Activated T-helper 2 cell treated with anti-CD3 and anti-CD28 coated beads, Interferon-gamma antibody, Interleukin-2, Interleukin-4, amounts not matched to agents 10 μg/mL and 5 μg/mL and 100 μg/mL, durations not matched to agents 14 hours and 24 hours and 36 hours (primary cell): ENCODE data around the gene FKBP1C. TPM values are rescaled to one million over a fixed set of nuclear protein-coding genes. Genes with fewer than 3 reads are reported as not detected.
"Not testable (repeated sequence)": the region's sequence is repeated elsewhere in the genome, so short reads cannot be mapped to it uniquely, and the experiment has no call there.

Experiments
- DNase-seq: peaks from one replicate; pipeline ENCODE4 v3.0.0; 2021; ENCODE audit warnings: low spot score
- H3K27ac Mint-ChIP-seq: one replicate; pipeline ENCODE4 v1.8.0; 2021; ENCODE audit warnings: mixed read lengths
- H3K27me3 Mint-ChIP-seq: one replicate; pipeline ENCODE4 v1.8.0; 2021; ENCODE audit warnings: low read depth, mixed read lengths
- H3K36me3 Mint-ChIP-seq: one replicate; pipeline ENCODE4 v1.8.0; 2021; ENCODE audit warnings: low read depth, mixed read lengths
- H3K4me1 Mint-ChIP-seq: one replicate; pipeline ENCODE4 v1.8.0; 2021; ENCODE audit warnings: low read depth, mixed read lengths
- H3K4me3 Mint-ChIP-seq: one replicate; pipeline ENCODE4 v1.8.0; 2021; ENCODE audit warnings: low read depth, mild to moderate bottlenecking, moderate library complexity, mixed read lengths
- H3K9me3 Mint-ChIP-seq: one replicate; pipeline ENCODE4 v1.8.0; 2021; ENCODE audit warnings: mixed read lengths
- intact Hi-C: fragments of 100-400 bp; cut with micrococcal nuclease; formaldehyde crosslinking; loops from one replicate; pipeline ENCODE4 v1.15.1; 2023
- total RNA-seq: library from RNA; stranded (reverse); gene quantifications from 2 replicates; pipeline ENCODE4 v1.2.3, GENCODE V29; 2022

FKBP1C gene
- total RNA-seq, 1 donor from 2014 or later, result 3.5 TPM

DNA sequence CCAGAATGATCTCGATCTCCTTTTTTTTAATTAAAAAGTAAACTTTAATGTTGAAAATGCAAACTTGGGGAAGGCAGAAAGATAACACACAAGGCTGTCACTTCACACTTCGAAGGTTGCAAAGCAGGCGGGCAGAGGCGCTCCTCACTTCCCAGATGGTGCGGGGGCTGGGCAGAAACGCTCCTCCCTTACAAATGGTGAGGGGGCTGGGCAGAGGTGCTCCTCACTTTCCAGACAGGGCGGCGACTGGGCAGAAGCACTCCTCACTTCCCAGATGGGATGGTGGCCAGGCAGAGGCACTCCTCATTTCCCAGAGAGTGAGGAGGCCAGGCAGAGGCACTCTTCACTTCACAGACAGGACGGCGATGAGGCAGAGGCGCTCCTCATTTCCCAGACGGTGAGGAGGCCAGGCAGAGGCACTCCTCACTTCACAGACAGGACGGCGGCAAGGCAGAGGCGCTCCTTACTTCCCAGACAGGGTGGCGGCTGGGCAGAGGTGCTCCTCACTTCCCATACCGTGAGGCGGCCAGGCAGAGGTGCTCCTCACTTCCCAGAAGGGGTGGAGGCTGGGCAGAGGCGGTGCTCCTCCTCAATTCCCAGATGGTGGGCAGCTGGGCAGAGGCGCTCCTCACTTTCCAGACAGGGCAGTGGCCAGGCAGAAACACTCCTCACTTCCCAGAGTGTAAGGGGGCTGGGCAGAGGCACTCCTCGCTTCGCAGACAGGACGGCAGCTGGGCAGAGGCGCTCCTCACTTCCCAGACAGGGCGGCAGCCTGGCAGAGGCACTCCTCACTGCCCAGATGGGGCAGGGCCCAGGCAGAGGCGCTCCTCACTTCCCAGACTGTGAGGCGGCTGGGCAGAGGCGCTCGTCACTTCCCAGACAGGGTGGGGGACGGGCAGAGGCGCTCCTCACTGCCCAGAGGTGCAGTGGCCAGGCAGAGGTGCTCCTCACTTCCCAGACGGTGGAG is 16.9 kb downstream of the FKBP1C start:
- H3K27ac Mint-ChIP-seq, DNase-seq, H3K4me1 Mint-ChIP-seq, intact Hi-C loops, H3K4me3 Mint-ChIP-seq, H3K27me3 Mint-ChIP-seq, H3K36me3 Mint-ChIP-seq, H3K9me3 Mint-ChIP-seq: not testable (repeated sequence)

DNA sequence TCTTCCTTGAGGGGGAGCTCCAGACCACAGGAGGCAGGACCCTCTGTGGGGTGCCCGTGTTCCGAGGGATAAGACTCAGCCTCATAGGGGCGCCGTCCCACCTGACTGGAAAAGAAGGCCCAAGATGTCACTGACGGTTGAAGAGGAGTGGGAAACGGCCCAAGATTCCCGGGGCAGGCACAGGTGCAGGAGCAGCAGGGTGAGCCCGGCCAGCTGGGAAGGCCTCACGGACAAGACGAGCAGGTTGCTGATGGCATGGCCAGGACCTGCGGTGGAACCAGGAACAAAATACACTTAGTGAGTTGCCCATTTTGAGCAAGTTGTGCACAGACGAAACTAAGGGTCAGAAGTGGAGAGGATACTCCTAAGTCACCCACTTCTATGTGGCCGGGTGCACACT is 18.8 kb downstream of the FKBP1C start:
- H3K4me3 Mint-ChIP-seq, H3K9me3 Mint-ChIP-seq, H3K27ac Mint-ChIP-seq, DNase-seq, intact Hi-C loops, H3K4me1 Mint-ChIP-seq, H3K27me3 Mint-ChIP-seq, H3K36me3 Mint-ChIP-seq: not testable (repeated sequence)

DNA sequence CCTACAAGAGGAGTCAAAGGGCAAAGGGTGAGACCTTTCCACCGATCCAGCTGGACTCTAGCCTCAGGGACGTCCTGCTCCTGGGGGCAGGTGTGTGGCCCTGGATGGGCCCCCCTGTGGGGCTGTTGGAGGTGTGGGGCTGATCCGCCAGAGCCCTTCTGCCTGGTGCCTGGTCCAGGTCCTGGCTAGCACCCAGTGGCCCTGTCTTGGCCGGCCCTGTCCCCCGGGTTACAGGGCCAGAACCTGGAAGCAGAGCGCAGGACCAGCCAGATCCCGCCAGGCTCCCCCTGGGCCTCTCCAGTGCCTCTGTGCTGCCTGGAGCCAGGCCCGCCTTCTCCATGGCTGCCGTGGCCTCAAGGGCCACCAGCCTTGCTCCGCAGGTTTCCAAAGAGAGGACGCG is 19.2 kb downstream of the FKBP1C start:
- H3K4me3 Mint-ChIP-seq, H3K27ac Mint-ChIP-seq, H3K4me1 Mint-ChIP-seq, DNase-seq, H3K27me3 Mint-ChIP-seq, intact Hi-C loops, H3K9me3 Mint-ChIP-seq, H3K36me3 Mint-ChIP-seq: not testable (repeated sequence)

- no peaks in the 10 kb centered on the region for H3K4me1 Mint-ChIP-seq
- no peak overlapping the region for H3K4me3 Mint-ChIP-seq
- no peaks in the 10 kb centered on the region for H3K27me3 Mint-ChIP-seq
- H3K36me3 Mint-ChIP-seq, result no peaks in the 10 kb centered on the region
- peaks cover 13% of the 10 kb centered on the region for H3K9me3 Mint-ChIP-seq
- DNase-seq, result no peak
- H3K27ac Mint-ChIP-seq, result no peak overlapping the region
- intact Hi-C loops, result no loop called here
Measured at GRCh38 chr6:63236398-63236817, 25.1 kb downstream of the FKBP1C start.

DNA sequence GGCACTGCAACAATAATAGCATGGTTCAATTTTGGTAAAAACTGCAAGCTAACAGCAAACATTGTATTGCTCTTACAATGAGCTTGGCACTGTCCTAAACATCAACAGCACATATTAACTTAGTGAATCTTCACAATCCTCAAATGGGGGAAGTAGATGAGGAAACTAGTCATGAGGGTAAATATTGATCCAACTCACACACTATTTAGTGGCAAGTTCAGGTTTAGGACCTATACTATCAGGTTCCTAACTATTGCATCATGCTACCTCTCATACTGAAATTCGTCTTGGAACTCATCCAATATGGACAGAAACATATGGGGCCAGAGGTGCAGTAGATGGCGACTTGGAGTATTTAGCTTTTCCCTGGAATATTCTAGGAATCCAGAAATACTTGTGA is 34.2 kb downstream of the FKBP1C start:
- no peak for DNase-seq
- intact Hi-C loops, result no loop called here
- H3K4me1 Mint-ChIP-seq, result no peaks in the 10 kb centered on the region

DNA sequence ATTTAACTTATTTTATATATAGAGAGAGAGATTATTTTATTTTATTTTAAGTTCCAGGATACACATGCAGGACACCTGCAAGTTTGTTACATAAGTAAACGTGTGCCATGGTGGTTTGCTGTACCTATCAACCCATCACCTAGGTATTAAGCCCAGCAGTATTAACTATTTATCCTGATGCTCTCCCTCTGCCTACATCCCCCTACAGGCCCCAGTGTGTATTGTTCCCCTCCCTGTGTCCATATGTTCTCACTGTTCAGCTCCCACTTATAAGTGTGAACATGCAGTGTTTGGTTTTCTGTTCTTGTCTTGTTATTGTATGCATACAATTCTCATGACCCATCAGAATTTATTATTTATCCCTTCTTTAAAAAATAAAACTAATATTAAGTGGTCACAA is 34.6 kb downstream of the FKBP1C start:
- no peak for DNase-seq
- H3K4me3 Mint-ChIP-seq, result no peak overlapping the region
- no peaks in the 10 kb centered on the region for H3K36me3 Mint-ChIP-seq
- H3K27me3 Mint-ChIP-seq, result no peaks in the 10 kb centered on the region
- H3K27ac Mint-ChIP-seq, result no peak overlapping the region
- no peaks in the 10 kb centered on the region for H3K9me3 Mint-ChIP-seq
- H3K4me1 Mint-ChIP-seq, result no peaks in the 10 kb centered on the region
- intact Hi-C loops, result no loop called here

More for the DNA sequence above, 34.2 kb downstream of the FKBP1C start:
- no peak overlapping the region for H3K4me3 Mint-ChIP-seq
- H3K36me3 Mint-ChIP-seq, result no peaks in the 10 kb centered on the region
- no peaks in the 10 kb centered on the region for H3K27me3 Mint-ChIP-seq
- no peaks in the 10 kb centered on the region for H3K9me3 Mint-ChIP-seq
- H3K27ac Mint-ChIP-seq, result no peak overlapping the region

DNA sequence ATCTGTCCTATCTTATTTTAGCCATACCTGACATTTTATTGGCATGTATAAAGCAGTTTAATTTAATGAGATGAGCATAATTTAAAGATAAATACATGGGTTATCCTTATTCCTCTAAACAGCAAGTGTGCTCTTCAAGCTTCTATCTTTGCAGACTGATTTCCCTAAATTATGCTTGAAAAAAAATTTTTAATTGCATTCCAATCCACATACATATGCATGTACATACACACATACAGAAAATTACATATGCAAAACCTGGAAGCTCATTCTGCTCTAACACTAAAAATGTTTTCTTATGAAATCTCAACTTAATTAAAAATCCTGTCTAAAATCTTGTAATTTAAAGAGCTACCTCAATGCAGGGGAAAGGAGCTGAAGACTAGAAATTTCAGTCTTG is 35.3 kb downstream of the FKBP1C start:
- Mint-ChIP-seq H3K4me1 (no peaks in the 10 kb centered on the region), H3K27ac (no peak overlapping the region), H3K4me3 (no peak overlapping the region), H3K9me3 (no peaks in the 10 kb centered on the region), H3K36me3 (no peaks in the 10 kb centered on the region), H3K27me3 (no peaks in the 10 kb centered on the region)
- intact Hi-C loops, result no loop called here
- no peak for DNase-seq

DNA sequence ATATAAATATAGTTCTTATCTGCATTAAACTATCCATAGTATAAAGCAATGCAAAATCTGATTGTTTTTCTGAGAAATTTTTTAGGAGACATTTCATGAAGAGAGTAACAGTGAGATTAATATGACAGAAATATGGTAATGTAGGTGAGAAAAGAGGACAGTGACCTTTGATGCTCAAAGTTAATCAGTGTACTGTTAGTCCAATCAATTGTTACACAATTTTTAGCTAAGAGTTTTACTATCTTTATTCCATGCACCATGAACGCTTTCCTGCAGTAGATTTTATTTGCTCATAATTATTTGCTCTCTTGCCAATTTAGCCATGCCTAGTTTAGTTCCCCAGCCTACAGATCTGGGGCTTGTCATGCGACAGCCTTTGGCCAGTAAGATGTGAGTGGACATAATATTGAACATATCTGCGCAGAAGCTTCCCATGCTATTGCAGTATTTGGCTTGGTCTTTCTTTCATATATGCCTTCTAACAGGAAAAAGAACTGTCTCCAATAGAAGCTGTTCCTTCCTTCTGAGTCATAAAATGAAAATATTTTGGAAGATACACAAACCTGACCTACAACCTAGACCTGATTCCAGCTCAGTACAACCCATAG is 38.7 kb downstream of the FKBP1C start:
- Mint-ChIP-seq H3K9me3 (no peaks in the 10 kb centered on the region), H3K4me3 (no peak overlapping the region), H3K27me3 (no peaks in the 10 kb centered on the region), H3K36me3 (no peaks in the 10 kb centered on the region), H3K27ac (no peak overlapping the region), H3K4me1 (no peaks in the 10 kb centered on the region)
- intact Hi-C loops, result no loop called here
- no peak for DNase-seq

GRCh38 chr6:63259153-63259552 is 47.9 kb downstream of the FKBP1C start:
- intact Hi-C loops, result no loop called here
- DNase-seq, result no peak
- H3K4me3 Mint-ChIP-seq, result no peak overlapping the region
- no peak overlapping the region for H3K27ac Mint-ChIP-seq
- no peaks in the 10 kb centered on the region for H3K27me3 Mint-ChIP-seq
- no peaks in the 10 kb centered on the region for H3K36me3 Mint-ChIP-seq
- H3K9me3 Mint-ChIP-seq, result no peaks in the 10 kb centered on the region
- H3K4me1 Mint-ChIP-seq, result no peaks in the 10 kb centered on the region

- no peak for DNase-seq
- Mint-ChIP-seq H3K4me1 (no peaks in the 10 kb centered on the region), H3K4me3 (no peak overlapping the region), H3K9me3 (no peaks in the 10 kb centered on the region), H3K27me3 (no peaks in the 10 kb centered on the region), H3K27ac (no peak overlapping the region), H3K36me3 (no peaks in the 10 kb centered on the region)
- intact Hi-C loops, result no loop called here
Measured at GRCh38 chr6:63261820-63262219, 50.6 kb downstream of the FKBP1C start.

Other genes starting within 250 kb of the FKBP1C start
- gene LGSN, start 108.5 kb downstream of the FKBP1C start, total RNA-seq, result not detected in 2 replicates